WTC11 (cell line): ENCODE data around the gene FOXO3. TPM values are rescaled to one million over a fixed set of nuclear protein-coding genes. Genes with fewer than 3 reads are reported as not detected.

ENCODE experiments used
- FOXK1 ChIP-seq: sonication (generic); formaldehyde crosslinking; IDR thresholded peaks from 2 replicates; pipeline ENCODE4 v1.8.0; 2022; ENCODE audit warnings: mild to moderate bottlenecking, moderate library complexity, missing genetic modification reagents
- GRHL2 ChIP-seq: fragments of 250-450 bp; sonication (Bioruptor Pico); IDR thresholded peaks from 2 replicates; pipeline ENCODE4 v1.8.0; 2022; ENCODE audit warnings: mild to moderate bottlenecking, moderate library complexity; ENCODE audit not compliant: insufficient replicate concordance, severe bottlenecking
- HMGA2 ChIP-seq: fragments of 250-450 bp; sonication (Bioruptor Pico); IDR thresholded peaks from 2 replicates; pipeline ENCODE4 v1.4.0; 2021; ENCODE audit warnings: mild to moderate bottlenecking, moderate library complexity
- NR3C1 ChIP-seq: sonication (generic); formaldehyde crosslinking; conservative IDR thresholded peaks from 2 replicates; pipeline ENCODE4 v1.8.1; 2023; ENCODE audit warnings: low read depth, mild to moderate bottlenecking, missing genetic modification reagents
- SP1 ChIP-seq: sonication (generic); formaldehyde crosslinking; conservative IDR thresholded peaks from 2 replicates; pipeline ENCODE4 v1.8.1; 2022; ENCODE audit warnings: missing genetic modification reagents
- ZNF263 ChIP-seq: sonication (generic); formaldehyde crosslinking; IDR thresholded peaks from 2 replicates; pipeline ENCODE4 v1.8.1; 2022; ENCODE audit warnings: low read depth, mild to moderate bottlenecking, moderate library complexity, missing genetic modification reagents
- ZNF671 ChIP-seq: fragments of 250-450 bp; sonication (Bioruptor Pico); IDR thresholded peaks from 2 replicates; pipeline ENCODE4 v1.8.0; 2021; ENCODE audit warnings: mild to moderate bottlenecking
- total RNA-seq: library from RNA; stranded (reverse); gene quantifications from 3 replicates; pipeline ENCODE4 v1.2.3, GENCODE V29; 2021
- TF ChIP-seq, protein P1 (sequence below): fragments of 250-450 bp; sonication (Bioruptor Pico); IDR thresholded peaks from 2 replicates; pipeline ENCODE4 v1.9.0; 2021; ENCODE audit warnings: mild to moderate bottlenecking
- TF ChIP-seq, protein P2 (sequence below): sonication (generic); formaldehyde crosslinking; conservative IDR thresholded peaks from 2 replicates; pipeline ENCODE4 v1.8.1; 2022; ENCODE audit warnings: mild to moderate bottlenecking, missing genetic modification reagents
- TF ChIP-seq, protein P3 (sequence below): fragments of 250-450 bp; sonication (Bioruptor Pico); IDR thresholded peaks from 2 replicates; pipeline ENCODE4 v1.9.0; 2021; ENCODE audit warnings: mild to moderate bottlenecking, borderline replicate concordance
- TF ChIP-seq, protein P4 (sequence below): sonication (generic); formaldehyde crosslinking; IDR thresholded peaks from 2 replicates; pipeline ENCODE4 v1.8.1; 2022; ENCODE audit warnings: mild to moderate bottlenecking, moderate library complexity, missing genetic modification reagents
- TF ChIP-seq, protein P5 (sequence below): sonication (generic); formaldehyde crosslinking; IDR thresholded peaks from 2 replicates; pipeline ENCODE4 v1.8.1; 2023; ENCODE audit warnings: mild to moderate bottlenecking, missing genetic modification reagents, borderline replicate concordance
- TF ChIP-seq, protein P6 (sequence below): sonication (generic); formaldehyde crosslinking; IDR thresholded peaks from 2 replicates; pipeline ENCODE4 v1.8.1; 2023; ENCODE audit warnings: mild to moderate bottlenecking, missing genetic modification reagents, moderate library complexity
- TF ChIP-seq, protein P7 (sequence below): sonication (generic); formaldehyde crosslinking; IDR thresholded peaks from 2 replicates; pipeline ENCODE4 v1.8.0; 2022; ENCODE audit warnings: missing genetic modification reagents
- TF ChIP-seq, protein P8 (sequence below): fragments of 250-450 bp; sonication (Bioruptor Pico); IDR thresholded peaks from 2 replicates; pipeline ENCODE4 v1.9.0; 2021; ENCODE audit warnings: moderate library complexity, mild to moderate bottlenecking, inconsistent platforms, borderline replicate concordance
- TF ChIP-seq, protein P9 (sequence below): sonication (generic); formaldehyde crosslinking; IDR thresholded peaks from 2 replicates; pipeline ENCODE4 v1.8.0; 2022; ENCODE audit warnings: mild to moderate bottlenecking, missing genetic modification reagents

The FOXO3 gene
- total RNA-seq, 1 experiment from 2014 or later = 15.6 TPM

DNA sequence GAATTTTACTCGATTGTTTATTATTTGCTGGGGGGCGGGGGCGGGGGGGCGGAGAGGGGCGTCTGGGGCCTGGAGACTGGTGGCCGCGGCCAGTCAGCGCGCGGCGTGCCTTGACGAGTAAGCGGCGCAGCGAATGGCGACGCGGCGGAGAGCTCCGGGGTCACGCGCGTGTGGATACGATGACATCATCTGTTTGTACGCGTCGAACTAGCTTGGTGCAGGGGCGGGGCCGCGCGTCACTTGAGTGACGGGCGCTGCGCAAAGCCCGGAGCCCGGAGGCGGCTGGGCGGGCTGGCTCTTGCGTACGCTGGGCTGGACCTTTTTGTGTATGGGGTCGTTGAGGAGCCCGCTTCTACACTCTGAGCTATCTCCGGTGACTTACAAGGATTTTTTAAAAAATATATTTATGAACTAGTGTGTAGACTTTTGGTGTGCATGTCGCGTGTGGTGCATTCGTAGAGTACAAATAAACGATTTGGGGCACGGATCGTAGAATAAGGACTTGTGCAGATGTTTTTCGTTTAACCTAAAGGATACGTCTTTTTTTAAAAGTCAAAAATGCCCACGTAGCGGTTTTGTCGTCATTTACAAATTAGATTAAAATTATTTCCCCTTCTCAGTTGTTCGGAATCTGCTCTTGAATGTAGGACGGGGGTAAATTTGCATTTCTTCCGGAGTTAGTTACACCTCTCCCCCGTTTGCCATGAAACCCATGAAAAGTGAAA, 2.2 kb upstream of the FOXO3 start (continued):
- TF ChIP-seq, protein P1, sequence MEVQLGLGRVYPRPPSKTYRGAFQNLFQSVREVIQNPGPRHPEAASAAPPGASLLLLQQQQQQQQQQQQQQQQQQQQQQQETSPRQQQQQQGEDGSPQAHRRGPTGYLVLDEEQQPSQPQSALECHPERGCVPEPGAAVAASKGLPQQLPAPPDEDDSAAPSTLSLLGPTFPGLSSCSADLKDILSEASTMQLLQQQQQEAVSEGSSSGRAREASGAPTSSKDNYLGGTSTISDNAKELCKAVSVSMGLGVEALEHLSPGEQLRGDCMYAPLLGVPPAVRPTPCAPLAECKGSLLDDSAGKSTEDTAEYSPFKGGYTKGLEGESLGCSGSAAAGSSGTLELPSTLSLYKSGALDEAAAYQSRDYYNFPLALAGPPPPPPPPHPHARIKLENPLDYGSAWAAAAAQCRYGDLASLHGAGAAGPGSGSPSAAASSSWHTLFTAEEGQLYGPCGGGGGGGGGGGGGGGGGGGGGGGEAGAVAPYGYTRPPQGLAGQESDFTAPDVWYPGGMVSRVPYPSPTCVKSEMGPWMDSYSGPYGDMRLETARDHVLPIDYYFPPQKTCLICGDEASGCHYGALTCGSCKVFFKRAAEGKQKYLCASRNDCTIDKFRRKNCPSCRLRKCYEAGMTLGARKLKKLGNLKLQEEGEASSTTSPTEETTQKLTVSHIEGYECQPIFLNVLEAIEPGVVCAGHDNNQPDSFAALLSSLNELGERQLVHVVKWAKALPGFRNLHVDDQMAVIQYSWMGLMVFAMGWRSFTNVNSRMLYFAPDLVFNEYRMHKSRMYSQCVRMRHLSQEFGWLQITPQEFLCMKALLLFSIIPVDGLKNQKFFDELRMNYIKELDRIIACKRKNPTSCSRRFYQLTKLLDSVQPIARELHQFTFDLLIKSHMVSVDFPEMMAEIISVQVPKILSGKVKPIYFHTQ (CRISPR knock-in tag) = no peak
- no peak for TF ChIP-seq GRHL2 (CRISPR knock-in tag)
- peak; percentile 88 for TF ChIP-seq FOXK1
- TF ChIP-seq, protein P2, sequence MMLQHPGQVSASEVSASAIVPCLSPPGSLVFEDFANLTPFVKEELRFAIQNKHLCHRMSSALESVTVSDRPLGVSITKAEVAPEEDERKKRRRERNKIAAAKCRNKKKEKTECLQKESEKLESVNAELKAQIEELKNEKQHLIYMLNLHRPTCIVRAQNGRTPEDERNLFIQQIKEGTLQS (CRISPR knock-in tag) = no peak
- no peak for TF ChIP-seq ZNF263 (CRISPR knock-in tag)
- TF ChIP-seq, protein P3, sequence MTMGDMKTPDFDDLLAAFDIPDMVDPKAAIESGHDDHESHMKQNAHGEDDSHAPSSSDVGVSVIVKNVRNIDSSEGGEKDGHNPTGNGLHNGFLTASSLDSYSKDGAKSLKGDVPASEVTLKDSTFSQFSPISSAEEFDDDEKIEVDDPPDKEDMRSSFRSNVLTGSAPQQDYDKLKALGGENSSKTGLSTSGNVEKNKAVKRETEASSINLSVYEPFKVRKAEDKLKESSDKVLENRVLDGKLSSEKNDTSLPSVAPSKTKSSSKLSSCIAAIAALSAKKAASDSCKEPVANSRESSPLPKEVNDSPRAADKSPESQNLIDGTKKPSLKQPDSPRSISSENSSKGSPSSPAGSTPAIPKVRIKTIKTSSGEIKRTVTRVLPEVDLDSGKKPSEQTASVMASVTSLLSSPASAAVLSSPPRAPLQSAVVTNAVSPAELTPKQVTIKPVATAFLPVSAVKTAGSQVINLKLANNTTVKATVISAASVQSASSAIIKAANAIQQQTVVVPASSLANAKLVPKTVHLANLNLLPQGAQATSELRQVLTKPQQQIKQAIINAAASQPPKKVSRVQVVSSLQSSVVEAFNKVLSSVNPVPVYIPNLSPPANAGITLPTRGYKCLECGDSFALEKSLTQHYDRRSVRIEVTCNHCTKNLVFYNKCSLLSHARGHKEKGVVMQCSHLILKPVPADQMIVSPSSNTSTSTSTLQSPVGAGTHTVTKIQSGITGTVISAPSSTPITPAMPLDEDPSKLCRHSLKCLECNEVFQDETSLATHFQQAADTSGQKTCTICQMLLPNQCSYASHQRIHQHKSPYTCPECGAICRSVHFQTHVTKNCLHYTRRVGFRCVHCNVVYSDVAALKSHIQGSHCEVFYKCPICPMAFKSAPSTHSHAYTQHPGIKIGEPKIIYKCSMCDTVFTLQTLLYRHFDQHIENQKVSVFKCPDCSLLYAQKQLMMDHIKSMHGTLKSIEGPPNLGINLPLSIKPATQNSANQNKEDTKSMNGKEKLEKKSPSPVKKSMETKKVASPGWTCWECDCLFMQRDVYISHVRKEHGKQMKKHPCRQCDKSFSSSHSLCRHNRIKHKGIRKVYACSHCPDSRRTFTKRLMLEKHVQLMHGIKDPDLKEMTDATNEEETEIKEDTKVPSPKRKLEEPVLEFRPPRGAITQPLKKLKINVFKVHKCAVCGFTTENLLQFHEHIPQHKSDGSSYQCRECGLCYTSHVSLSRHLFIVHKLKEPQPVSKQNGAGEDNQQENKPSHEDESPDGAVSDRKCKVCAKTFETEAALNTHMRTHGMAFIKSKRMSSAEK (CRISPR knock-in tag) = no peak
- TF ChIP-seq, protein P4, sequence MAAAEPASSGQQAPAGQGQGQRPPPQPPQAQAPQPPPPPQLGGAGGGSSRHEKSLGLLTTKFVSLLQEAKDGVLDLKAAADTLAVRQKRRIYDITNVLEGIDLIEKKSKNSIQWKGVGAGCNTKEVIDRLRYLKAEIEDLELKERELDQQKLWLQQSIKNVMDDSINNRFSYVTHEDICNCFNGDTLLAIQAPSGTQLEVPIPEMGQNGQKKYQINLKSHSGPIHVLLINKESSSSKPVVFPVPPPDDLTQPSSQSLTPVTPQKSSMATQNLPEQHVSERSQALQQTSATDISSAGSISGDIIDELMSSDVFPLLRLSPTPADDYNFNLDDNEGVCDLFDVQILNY (CRISPR knock-in tag) = no peak
- TF ChIP-seq, protein P5, sequence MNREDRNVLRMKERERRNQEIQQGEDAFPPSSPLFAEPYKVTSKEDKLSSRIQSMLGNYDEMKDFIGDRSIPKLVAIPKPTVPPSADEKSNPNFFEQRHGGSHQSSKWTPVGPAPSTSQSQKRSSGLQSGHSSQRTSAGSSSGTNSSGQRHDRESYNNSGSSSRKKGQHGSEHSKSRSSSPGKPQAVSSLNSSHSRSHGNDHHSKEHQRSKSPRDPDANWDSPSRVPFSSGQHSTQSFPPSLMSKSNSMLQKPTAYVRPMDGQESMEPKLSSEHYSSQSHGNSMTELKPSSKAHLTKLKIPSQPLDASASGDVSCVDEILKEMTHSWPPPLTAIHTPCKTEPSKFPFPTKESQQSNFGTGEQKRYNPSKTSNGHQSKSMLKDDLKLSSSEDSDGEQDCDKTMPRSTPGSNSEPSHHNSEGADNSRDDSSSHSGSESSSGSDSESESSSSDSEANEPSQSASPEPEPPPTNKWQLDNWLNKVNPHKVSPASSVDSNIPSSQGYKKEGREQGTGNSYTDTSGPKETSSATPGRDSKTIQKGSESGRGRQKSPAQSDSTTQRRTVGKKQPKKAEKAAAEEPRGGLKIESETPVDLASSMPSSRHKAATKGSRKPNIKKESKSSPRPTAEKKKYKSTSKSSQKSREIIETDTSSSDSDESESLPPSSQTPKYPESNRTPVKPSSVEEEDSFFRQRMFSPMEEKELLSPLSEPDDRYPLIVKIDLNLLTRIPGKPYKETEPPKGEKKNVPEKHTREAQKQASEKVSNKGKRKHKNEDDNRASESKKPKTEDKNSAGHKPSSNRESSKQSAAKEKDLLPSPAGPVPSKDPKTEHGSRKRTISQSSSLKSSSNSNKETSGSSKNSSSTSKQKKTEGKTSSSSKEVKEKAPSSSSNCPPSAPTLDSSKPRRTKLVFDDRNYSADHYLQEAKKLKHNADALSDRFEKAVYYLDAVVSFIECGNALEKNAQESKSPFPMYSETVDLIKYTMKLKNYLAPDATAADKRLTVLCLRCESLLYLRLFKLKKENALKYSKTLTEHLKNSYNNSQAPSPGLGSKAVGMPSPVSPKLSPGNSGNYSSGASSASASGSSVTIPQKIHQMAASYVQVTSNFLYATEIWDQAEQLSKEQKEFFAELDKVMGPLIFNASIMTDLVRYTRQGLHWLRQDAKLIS = no peak
- no peak for TF ChIP-seq NR3C1 (CRISPR knock-in tag)
- TF ChIP-seq, protein P6, sequence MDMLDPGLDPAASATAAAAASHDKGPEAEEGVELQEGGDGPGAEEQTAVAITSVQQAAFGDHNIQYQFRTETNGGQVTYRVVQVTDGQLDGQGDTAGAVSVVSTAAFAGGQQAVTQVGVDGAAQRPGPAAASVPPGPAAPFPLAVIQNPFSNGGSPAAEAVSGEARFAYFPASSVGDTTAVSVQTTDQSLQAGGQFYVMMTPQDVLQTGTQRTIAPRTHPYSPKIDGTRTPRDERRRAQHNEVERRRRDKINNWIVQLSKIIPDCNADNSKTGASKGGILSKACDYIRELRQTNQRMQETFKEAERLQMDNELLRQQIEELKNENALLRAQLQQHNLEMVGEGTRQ = peak; percentile 69
- TF ChIP-seq, protein P7, sequence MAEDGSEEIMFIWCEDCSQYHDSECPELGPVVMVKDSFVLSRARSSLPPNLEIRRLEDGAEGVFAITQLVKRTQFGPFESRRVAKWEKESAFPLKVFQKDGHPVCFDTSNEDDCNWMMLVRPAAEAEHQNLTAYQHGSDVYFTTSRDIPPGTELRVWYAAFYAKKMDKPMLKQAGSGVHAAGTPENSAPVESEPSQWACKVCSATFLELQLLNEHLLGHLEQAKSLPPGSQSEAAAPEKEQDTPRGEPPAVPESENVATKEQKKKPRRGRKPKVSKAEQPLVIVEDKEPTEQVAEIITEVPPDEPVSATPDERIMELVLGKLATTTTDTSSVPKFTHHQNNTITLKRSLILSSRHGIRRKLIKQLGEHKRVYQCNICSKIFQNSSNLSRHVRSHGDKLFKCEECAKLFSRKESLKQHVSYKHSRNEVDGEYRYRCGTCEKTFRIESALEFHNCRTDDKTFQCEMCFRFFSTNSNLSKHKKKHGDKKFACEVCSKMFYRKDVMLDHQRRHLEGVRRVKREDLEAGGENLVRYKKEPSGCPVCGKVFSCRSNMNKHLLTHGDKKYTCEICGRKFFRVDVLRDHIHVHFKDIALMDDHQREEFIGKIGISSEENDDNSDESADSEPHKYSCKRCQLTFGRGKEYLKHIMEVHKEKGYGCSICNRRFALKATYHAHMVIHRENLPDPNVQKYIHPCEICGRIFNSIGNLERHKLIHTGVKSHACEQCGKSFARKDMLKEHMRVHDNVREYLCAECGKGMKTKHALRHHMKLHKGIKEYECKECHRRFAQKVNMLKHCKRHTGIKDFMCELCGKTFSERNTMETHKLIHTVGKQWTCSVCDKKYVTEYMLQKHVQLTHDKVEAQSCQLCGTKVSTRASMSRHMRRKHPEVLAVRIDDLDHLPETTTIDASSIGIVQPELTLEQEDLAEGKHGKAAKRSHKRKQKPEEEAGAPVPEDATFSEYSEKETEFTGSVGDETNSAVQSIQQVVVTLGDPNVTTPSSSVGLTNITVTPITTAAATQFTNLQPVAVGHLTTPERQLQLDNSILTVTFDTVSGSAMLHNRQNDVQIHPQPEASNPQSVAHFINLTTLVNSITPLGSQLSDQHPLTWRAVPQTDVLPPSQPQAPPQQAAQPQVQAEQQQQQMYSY (CRISPR knock-in tag) = peak; percentile 99
- TF ChIP-seq, protein P8, sequence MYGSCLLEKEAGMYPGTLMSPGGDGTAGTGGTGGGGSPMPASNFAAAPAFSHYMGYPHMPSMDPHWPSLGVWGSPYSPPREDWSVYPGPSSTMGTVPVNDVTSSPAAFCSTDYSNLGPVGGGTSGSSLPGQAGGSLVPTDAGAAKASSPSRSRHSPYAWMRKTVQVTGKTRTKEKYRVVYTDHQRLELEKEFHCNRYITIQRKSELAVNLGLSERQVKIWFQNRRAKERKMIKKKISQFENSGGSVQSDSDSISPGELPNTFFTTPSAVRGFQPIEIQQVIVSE (CRISPR knock-in tag) = no peak
- TF ChIP-seq HMGA2 (CRISPR knock-in tag) = no peak
- TF ChIP-seq ZNF671 = no peak
- TF ChIP-seq, protein P9, sequence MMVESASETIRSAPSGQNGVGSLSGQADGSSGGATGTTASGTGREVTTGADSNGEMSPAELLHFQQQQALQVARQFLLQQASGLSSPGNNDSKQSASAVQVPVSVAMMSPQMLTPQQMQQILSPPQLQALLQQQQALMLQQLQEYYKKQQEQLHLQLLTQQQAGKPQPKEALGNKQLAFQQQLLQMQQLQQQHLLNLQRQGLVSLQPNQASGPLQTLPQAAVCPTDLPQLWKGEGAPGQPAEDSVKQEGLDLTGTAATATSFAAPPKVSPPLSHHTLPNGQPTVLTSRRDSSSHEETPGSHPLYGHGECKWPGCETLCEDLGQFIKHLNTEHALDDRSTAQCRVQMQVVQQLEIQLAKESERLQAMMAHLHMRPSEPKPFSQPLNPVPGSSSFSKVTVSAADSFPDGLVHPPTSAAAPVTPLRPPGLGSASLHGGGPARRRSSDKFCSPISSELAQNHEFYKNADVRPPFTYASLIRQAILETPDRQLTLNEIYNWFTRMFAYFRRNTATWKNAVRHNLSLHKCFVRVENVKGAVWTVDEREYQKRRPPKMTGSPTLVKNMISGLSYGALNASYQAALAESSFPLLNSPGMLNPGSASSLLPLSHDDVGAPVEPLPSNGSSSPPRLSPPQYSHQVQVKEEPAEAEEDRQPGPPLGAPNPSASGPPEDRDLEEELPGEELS (CRISPR knock-in tag) = no peak
- TF ChIP-seq SP1 (CRISPR knock-in tag) = peak; percentile 97
